Skin epidermis (tissue), 12 donors: Measurements from ENCODE around the gene FILIP1.
"Not testable (repeated sequence)": the region's sequence is repeated elsewhere in the genome, so short reads cannot be mapped to it uniquely, and the experiment has no call there.

Experiments used
- H3K27ac ChIP-seq, 21 experiments: fragments of 200-600 bp; sonication (generic) in 11 of 21; one replicate each; pipeline ENCODE4 v1.5.0; 2020; ENCODE audit warnings: mild to moderate bottlenecking in 3 of 21, inconsistent platforms in 2 of 21, moderate library complexity in 2 of 21
- H3K4me3 ChIP-seq, 7 experiments: fragments of 200-600 bp; sonication (generic) in 2 of 7; one replicate each; pipeline ENCODE4 v1.5.0; 2020; ENCODE audit warnings: inconsistent platforms in 2 of 7, mild to moderate bottlenecking in 2 of 7, moderate library complexity in 1 of 7

FILIP1 gene

DNA sequence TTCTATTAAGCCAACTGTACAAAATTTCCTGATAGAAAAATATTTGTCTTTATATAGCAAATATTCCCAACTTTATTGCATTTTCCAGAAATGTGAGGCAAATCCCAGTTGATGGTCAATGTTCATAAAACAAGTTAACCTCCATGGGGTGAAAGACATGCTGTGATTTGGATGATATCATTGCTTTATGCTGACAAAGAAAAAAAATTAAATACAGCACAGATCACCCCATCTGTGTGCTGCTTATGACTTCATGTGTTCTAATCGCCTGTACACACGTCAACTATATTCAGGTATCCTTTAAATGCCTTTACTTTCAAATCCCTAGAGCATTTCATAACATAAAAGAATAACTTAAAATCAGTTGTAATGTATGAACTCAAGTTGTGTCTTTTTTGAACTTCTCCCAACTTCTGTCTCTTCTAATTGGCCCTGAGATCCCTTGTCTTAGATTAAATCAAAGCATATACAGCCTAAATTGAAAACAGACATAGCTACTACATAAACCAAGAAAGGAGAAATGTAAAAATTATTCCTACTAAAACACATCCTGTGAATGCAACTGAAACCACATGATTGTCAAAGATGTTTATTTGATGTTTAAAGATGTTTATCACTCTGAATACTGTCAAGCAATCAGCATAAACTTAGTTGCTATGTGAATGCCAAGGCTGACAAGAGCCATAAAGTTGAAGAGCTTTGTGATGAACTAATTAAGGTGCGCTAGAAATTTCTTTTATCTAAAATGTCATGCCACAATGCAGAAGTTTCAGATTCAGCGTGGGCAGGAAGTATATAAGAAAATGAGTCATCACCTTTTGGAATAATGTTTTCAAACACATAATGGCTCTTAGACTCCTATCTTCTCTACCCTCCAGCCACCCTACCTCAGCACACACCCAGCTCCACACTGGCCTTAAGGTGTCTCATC lies 68.7 kb downstream of the FILIP1 start:
- H3K27ac ChIP-seq = no peak overlapping the region
- no peak overlapping the region for H3K4me3 ChIP-seq

GRCh38 chr6:75423386-75423785 lies 70.2 kb downstream of the FILIP1 start:
- H3K27ac ChIP-seq = no peak overlapping the region
- H3K4me3 ChIP-seq = no peak overlapping the region

GRCh38 chr6:75422024-75422639 lies 71.5 kb downstream of the FILIP1 start:
- H3K27ac ChIP-seq = no peak overlapping the region
- no peak overlapping the region for H3K4me3 ChIP-seq

GRCh38 chr6:75421316-75422023 lies 72.1 kb downstream of the FILIP1 start:
- H3K4me3 ChIP-seq = no peak overlapping the region
- no peak overlapping the region for H3K27ac ChIP-seq

- Histone ChIP-seq H3K4me3 (no peak overlapping the region), H3K27ac (no peak overlapping the region)
Measured at GRCh38 chr6:75419980-75420379, 73.6 kb downstream of the FILIP1 start.

DNA sequence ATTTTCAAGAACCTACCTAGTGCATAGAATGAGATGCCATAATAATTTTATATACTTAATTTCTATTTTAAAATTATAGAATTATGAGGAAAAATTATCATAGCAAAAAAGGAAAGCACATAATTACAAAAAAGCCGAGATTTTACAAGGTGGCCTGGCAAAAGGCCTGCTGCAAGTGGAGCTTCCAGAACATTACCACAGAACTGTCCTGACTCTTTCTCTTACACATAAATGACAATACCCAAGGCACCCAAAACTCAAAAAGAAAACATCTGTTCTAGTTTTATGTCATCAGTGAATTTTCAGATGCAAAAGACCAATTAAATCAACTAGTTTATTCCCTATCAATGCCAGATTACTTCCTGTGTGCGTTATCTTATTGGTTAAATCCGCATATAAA lies 74.2 kb downstream of the FILIP1 start:
- peak overlapping the region in 1 of 21 experiments; percentile 55 for H3K27ac ChIP-seq
- H3K4me3 ChIP-seq = no peak overlapping the region

- Histone ChIP-seq H3K4me3 (no peak overlapping the region), H3K27ac (peak overlapping the region in 2 of 21 experiments; percentile 43 to 55)
Measured at GRCh38 chr6:75418233-75418632, 75.4 kb downstream of the FILIP1 start.

- H3K4me3 ChIP-seq = no peak overlapping the region
- H3K27ac ChIP-seq = no peak overlapping the region
Measured at GRCh38 chr6:75416443-75416842, 77.2 kb downstream of the FILIP1 start.

- no peak overlapping the region for H3K4me3 ChIP-seq
- H3K27ac ChIP-seq = no peak overlapping the region
Measured at GRCh38 chr6:75415804-75416203, 77.8 kb downstream of the FILIP1 start.

DNA sequence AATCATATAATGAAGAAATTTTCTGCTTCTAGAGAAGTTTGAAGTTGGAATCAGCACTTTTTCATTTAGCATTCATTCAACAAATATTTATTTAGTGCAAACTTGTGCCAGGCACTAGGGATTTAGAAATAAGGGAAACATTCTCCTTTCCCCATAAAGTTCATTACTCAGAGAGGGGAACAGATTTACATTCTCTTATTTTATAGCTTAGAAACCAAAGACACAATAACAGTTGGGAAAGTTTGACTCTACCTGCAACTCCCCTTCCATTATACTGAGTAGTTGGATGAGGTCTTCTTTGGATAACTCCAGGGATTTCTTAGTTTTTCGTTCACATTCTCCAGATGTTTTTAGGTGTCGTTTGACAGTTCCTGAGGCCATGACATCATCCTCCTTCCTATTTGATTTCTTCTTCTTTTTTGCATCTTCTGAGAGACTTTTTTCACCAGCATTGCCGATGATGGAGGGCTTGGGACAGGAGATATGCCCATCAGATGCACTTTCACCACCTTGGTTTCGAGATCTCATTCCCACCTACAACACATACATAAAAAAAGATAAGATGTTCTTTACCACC lies 79.1 kb downstream of the FILIP1 start:
- Histone ChIP-seq H3K27ac (no peak overlapping the region), H3K4me3 (no peak overlapping the region)

- Histone ChIP-seq H3K27ac (no peak overlapping the region), H3K4me3 (no peak overlapping the region)
Measured at GRCh38 chr6:75412969-75413662, 80.5 kb downstream of the FILIP1 start.

DNA sequence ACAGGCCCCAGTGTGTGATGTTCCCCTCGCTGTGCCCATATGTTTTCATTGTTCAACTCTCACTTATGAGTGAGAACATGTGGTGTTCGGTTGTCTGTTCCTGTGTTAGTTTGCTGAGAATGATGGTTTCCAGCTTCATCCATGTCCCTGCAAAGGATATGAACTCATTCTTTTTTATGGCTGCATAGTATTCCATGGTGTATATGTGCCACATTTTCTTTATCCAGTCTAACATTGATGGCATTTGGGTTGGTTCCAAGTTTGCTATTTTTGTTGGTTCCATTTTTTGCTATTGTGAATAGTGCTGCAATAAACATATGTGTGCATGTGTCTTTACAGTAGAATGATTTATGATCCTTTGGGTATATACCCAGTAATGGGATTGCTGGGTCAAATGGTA lies 83.0 kb downstream of the FILIP1 start:
- H3K27ac ChIP-seq, H3K4me3 ChIP-seq: not testable (repeated sequence)

DNA sequence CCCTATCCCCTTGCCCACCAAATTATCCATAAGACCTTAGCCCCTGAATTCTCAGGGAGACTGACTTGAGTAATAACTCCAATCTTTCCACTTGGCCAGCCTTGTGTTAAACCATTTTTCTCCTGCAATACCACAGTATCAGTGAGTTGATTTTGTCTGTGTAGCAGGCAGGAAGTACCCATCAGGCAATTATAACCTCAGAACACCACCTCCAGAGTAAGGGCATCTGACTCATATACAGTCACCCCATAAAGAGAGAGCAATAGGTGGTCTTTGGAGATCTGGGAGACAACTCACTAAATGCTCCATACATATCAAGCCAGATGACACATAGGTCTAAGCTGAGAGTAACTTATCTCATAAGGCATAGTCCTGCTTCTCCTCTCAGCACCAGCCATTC lies 83.7 kb downstream of the FILIP1 start:
- no peak overlapping the region for H3K4me3 ChIP-seq
- H3K27ac ChIP-seq = no peak overlapping the region

GRCh38 chr6:75409286-75409685 lies 84.3 kb downstream of the FILIP1 start:
- no peak overlapping the region for H3K4me3 ChIP-seq
- H3K27ac ChIP-seq = no peak overlapping the region

DNA sequence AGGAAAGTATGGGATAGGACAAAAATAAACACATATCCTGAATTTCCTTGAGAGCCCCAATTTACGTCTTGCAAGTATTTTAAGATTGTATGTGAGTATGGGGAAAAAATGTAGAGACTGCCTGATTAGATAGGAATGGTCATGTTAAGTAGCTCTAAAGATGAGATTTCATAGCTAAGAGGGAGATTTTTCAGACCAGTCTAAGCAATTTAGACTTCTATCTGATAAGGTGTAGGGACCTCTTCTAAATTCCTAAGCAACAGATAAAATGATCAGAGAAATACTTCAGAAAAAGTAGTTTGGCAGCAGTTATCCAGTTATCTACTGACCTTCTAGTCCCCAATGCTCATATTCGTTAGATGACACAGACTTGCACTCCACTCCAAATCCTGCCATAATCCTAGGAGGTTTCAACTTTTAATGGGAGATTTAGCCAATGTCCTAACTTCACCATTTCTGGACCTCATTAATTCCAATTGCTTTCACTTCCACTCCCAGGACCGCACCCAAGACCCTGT lies 90.0 kb downstream of the FILIP1 start:
- Histone ChIP-seq H3K27ac (no peak overlapping the region), H3K4me3 (no peak overlapping the region)

DNA sequence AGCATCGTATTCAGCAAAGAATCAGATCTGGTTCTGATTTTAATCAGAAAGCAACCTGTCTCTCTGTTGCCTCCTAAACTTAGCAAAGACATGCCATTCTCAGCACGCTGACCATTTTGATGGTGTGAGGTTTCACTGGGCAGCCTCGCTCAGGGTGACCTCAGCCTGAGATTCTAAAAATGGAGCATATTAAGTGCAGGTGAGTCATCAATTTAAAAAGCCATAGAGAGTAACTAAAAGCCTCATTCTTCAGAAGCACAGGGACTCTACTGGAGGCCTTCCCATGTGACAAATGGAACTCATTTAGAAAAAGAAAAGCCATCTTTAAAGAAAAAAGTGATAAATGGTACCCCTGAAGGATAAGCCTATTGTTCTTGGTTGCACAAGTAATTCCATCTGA lies 91.3 kb downstream of the FILIP1 start:
- Histone ChIP-seq H3K27ac (no peak overlapping the region), H3K4me3 (no peak overlapping the region)

- no peak overlapping the region for H3K4me3 ChIP-seq
- H3K27ac ChIP-seq = no peak overlapping the region
Measured at GRCh38 chr6:75397656-75398465, 95.7 kb downstream of the FILIP1 start.

GRCh38 chr6:75397171-75397570 lies 96.4 kb downstream of the FILIP1 start:
- Histone ChIP-seq H3K4me3 (no peak overlapping the region), H3K27ac (no peak overlapping the region)
